ENCODE results near the gene ZNF526.
A peak's percentile ranks its signal among the peaks of the same experiment; 100 is the strongest.

ZNF526 gene

GRCh38 chr19:42229855-42230351 lies 9.8 kb downstream of the ZNF526 start:
- no peaks in the 10 kb centered on the region for H3K27me3 ChIP-seq (ENCODE audit: control insufficient read depth, insufficient read depth, low read length)
- H3K27ac ChIP-seq (ENCODE audit: low read length): no peak overlapping the region
- H3K9ac ChIP-seq (ENCODE audit: low read length): no peak overlapping the region
- no peaks in the 10 kb centered on the region for H3K4me1 ChIP-seq (ENCODE audit: control insufficient read depth, low read depth, low read length)
- peaks cover 56% of the 10 kb centered on the region for H3K36me3 ChIP-seq (ENCODE audit: control insufficient read depth, low read depth, low read length)
- H3K9me3 ChIP-seq (ENCODE audit: control insufficient read depth, low read depth, low read length): no peaks in the 10 kb centered on the region
- no peak overlapping the region for H3K4me3 ChIP-seq (ENCODE audit: low read length)

GRCh38 chr19:42230571-42230970 lies 10.5 kb downstream of the ZNF526 start:
- Histone ChIP-seq H3K4me1 (ENCODE audit: control insufficient read depth, low read depth, low read length) (no peaks in the 10 kb centered on the region), H3K27ac (ENCODE audit: low read length) (no peak overlapping the region), H3K9ac (ENCODE audit: low read length) (no peak overlapping the region), H3K27me3 (ENCODE audit: control insufficient read depth, insufficient read depth, low read length) (no peaks in the 10 kb centered on the region), H3K9me3 (ENCODE audit: control insufficient read depth, low read depth, low read length) (no peaks in the 10 kb centered on the region), H3K36me3 (ENCODE audit: control insufficient read depth, low read depth, low read length) (peaks cover 58% of the 10 kb centered on the region), H3K4me3 (ENCODE audit: low read length) (no peak overlapping the region)

GRCh38 chr19:42232435-42232834 lies 12.3 kb downstream of the ZNF526 start:
- H3K4me3 ChIP-seq (ENCODE audit: low read length): no peak overlapping the region
- H3K36me3 ChIP-seq (ENCODE audit: control insufficient read depth, low read depth, low read length): peaks cover 55% of the 10 kb centered on the region
- no peaks in the 10 kb centered on the region for H3K9me3 ChIP-seq (ENCODE audit: control insufficient read depth, low read depth, low read length)
- no peak overlapping the region for H3K9ac ChIP-seq (ENCODE audit: low read length)
- no peaks in the 10 kb centered on the region for H3K4me1 ChIP-seq (ENCODE audit: control insufficient read depth, low read depth, low read length)
- H3K27ac ChIP-seq (ENCODE audit: low read length): no peak overlapping the region
- no peaks in the 10 kb centered on the region for H3K27me3 ChIP-seq (ENCODE audit: control insufficient read depth, insufficient read depth, low read length)

GRCh38 chr19:42233106-42233505 lies 13.0 kb downstream of the ZNF526 start:
- no peaks in the 10 kb centered on the region for H3K9me3 ChIP-seq (ENCODE audit: control insufficient read depth, low read depth, low read length)
- no peak overlapping the region for H3K27ac ChIP-seq (ENCODE audit: low read length)
- H3K9ac ChIP-seq (ENCODE audit: low read length): no peak overlapping the region
- H3K4me1 ChIP-seq (ENCODE audit: control insufficient read depth, low read depth, low read length): no peaks in the 10 kb centered on the region
- H3K4me3 ChIP-seq (ENCODE audit: low read length): no peak overlapping the region
- H3K27me3 ChIP-seq (ENCODE audit: control insufficient read depth, insufficient read depth, low read length): no peaks in the 10 kb centered on the region
- H3K36me3 ChIP-seq (ENCODE audit: control insufficient read depth, low read depth, low read length): peaks cover 55% of the 10 kb centered on the region

- Histone ChIP-seq H3K27me3 (ENCODE audit: control insufficient read depth, insufficient read depth, low read length) (no peaks in the 10 kb centered on the region), H3K27ac (ENCODE audit: low read length) (no peak overlapping the region), H3K9me3 (ENCODE audit: control insufficient read depth, low read depth, low read length) (no peaks in the 10 kb centered on the region), H3K36me3 (ENCODE audit: control insufficient read depth, low read depth, low read length) (peaks cover 51% of the 10 kb centered on the region), H3K4me1 (ENCODE audit: control insufficient read depth, low read depth, low read length) (no peaks in the 10 kb centered on the region), H3K4me3 (ENCODE audit: low read length) (no peak overlapping the region), H3K9ac (ENCODE audit: low read length) (no peak overlapping the region)
Observed at GRCh38 chr19:42233678-42234292, 13.7 kb downstream of the ZNF526 start.

- Histone ChIP-seq H3K9ac (ENCODE audit: low read length) (no peak overlapping the region), H3K27me3 (ENCODE audit: control insufficient read depth, insufficient read depth, low read length) (no peaks in the 10 kb centered on the region), H3K36me3 (ENCODE audit: control insufficient read depth, low read depth, low read length) (peaks cover 51% of the 10 kb centered on the region)
Observed at GRCh38 chr19:42234364-42234763, 14.3 kb downstream of the ZNF526 start.

GRCh38 chr19:42235181-42235580 lies 15.1 kb downstream of the ZNF526 start:
- no peaks in the 10 kb centered on the region for H3K9me3 ChIP-seq (ENCODE audit: control insufficient read depth, low read depth, low read length)
- no peaks in the 10 kb centered on the region for H3K27me3 ChIP-seq (ENCODE audit: control insufficient read depth, insufficient read depth, low read length)
- H3K4me3 ChIP-seq (ENCODE audit: low read length): no peak overlapping the region
- H3K36me3 ChIP-seq (ENCODE audit: control insufficient read depth, low read depth, low read length): peaks cover 47% of the 10 kb centered on the region
- no peaks in the 10 kb centered on the region for H3K4me1 ChIP-seq (ENCODE audit: control insufficient read depth, low read depth, low read length)
- H3K27ac ChIP-seq (ENCODE audit: low read length): no peak overlapping the region
- H3K9ac ChIP-seq (ENCODE audit: low read length): no peak overlapping the region

More at GRCh38 chr19:42234364-42234763, 14.3 kb downstream of the ZNF526 start:
- Histone ChIP-seq H3K9me3 (ENCODE audit: control insufficient read depth, low read depth, low read length) (no peaks in the 10 kb centered on the region), H3K4me1 (ENCODE audit: control insufficient read depth, low read depth, low read length) (no peaks in the 10 kb centered on the region), H3K27ac (ENCODE audit: low read length) (no peak overlapping the region), H3K4me3 (ENCODE audit: low read length) (no peak overlapping the region)

GRCh38 chr19:42239544-42240220 lies 19.6 kb downstream of the ZNF526 start:
- H3K27ac ChIP-seq (ENCODE audit: low read length): no peak overlapping the region
- H3K36me3 ChIP-seq (ENCODE audit: control insufficient read depth, low read depth, low read length): peaks cover 18% of the 10 kb centered on the region
- H3K27me3 ChIP-seq (ENCODE audit: control insufficient read depth, insufficient read depth, low read length): no peaks in the 10 kb centered on the region
- no peak overlapping the region for H3K9ac ChIP-seq (ENCODE audit: low read length)
- no peak overlapping the region for H3K4me3 ChIP-seq (ENCODE audit: low read length)
- H3K4me1 ChIP-seq (ENCODE audit: control insufficient read depth, low read depth, low read length): peaks cover 11% of the 10 kb centered on the region
- no peaks in the 10 kb centered on the region for H3K9me3 ChIP-seq (ENCODE audit: control insufficient read depth, low read depth, low read length)

- Histone ChIP-seq H3K4me3 (ENCODE audit: low read length) (peak overlapping the region; percentile 67), H3K27ac (ENCODE audit: low read length) (no peak overlapping the region), H3K36me3 (ENCODE audit: control insufficient read depth, low read depth, low read length) (peaks cover 5% of the 10 kb centered on the region), H3K4me1 (ENCODE audit: control insufficient read depth, low read depth, low read length) (peaks cover 15% of the 10 kb centered on the region), H3K9me3 (ENCODE audit: control insufficient read depth, low read depth, low read length) (no peaks in the 10 kb centered on the region), H3K27me3 (ENCODE audit: control insufficient read depth, insufficient read depth, low read length) (no peaks in the 10 kb centered on the region), H3K9ac (ENCODE audit: low read length) (peak overlapping the region; percentile 50)
Observed at GRCh38 chr19:42241279-42241678, 21.2 kb downstream of the ZNF526 start.

- no peak overlapping the region for H3K27ac ChIP-seq (ENCODE audit: low read length)
- H3K27me3 ChIP-seq (ENCODE audit: control insufficient read depth, insufficient read depth, low read length): no peaks in the 10 kb centered on the region
- peak overlapping the region; percentile 67 for H3K4me3 ChIP-seq (ENCODE audit: low read length)
- no peaks in the 10 kb centered on the region for H3K36me3 ChIP-seq (ENCODE audit: control insufficient read depth, low read depth, low read length)
- H3K9ac ChIP-seq (ENCODE audit: low read length): peak overlapping the region; percentile 50
- peaks cover 19% of the 10 kb centered on the region for H3K4me1 ChIP-seq (ENCODE audit: control insufficient read depth, low read depth, low read length)
- H3K9me3 ChIP-seq (ENCODE audit: control insufficient read depth, low read depth, low read length): no peaks in the 10 kb centered on the region
Observed at GRCh38 chr19:42242069-42242511, 22.0 kb downstream of the ZNF526 start.

- Histone ChIP-seq H3K27ac (ENCODE audit: low read length) (peak within 1 kb of the TSS; percentile 21), H3K4me3 (ENCODE audit: low read length) (peak within 1 kb of the TSS; percentile 72), H3K4me1 (ENCODE audit: control insufficient read depth, low read depth, low read length) (peaks cover 19% of the 10 kb centered on the region), H3K9ac (ENCODE audit: low read length) (peak within 1 kb of the TSS; percentile 55), H3K36me3 (ENCODE audit: control insufficient read depth, low read depth, low read length) (no peaks in the 10 kb centered on the region), H3K9me3 (ENCODE audit: control insufficient read depth, low read depth, low read length) (no peaks in the 10 kb centered on the region), H3K27me3 (ENCODE audit: control insufficient read depth, insufficient read depth, low read length) (no peaks in the 10 kb centered on the region)
Observed at GRCh38 chr19:42242512-42243409, 22.6 kb downstream of the ZNF526 start, which contains the start of gene GSK3A. TSS of gene GSK3A (minus strand) at chr19:42242602. CDS start at chr19:42242465, 137 bp downstream.

Measured in iPS-18a (cell line).